Liver (tissue), 9 donors: Measurements from ENCODE around the gene LEF1. TPM values are rescaled to one million over a fixed set of nuclear protein-coding genes. Genes with fewer than 3 reads are reported as not detected.

ENCODE experiments used
- DNase-seq: peaks from one replicate; pipeline ENCODE4 v3.0.0-alpha.2; 2017; ENCODE audit warnings: low spot score
- H3K27ac ChIP-seq, 2 donors: one replicate each; pipeline ENCODE4 v1.7.0; 2013; ENCODE audit warnings: inconsistent platforms in 2 of 2, low read length in 2 of 2, control low read depth in 1 of 2, low read depth in 1 of 2, mild to moderate bottlenecking in 1 of 2
- H3K27me3 ChIP-seq, 4 donors: one replicate each; pipeline versions ENCODE4 v1.6.1 to v1.7.0; 2013; ENCODE audit warnings: low read length in 3 of 4, inconsistent platforms in 1 of 4, mild to moderate bottlenecking in 1 of 4, moderate library complexity in 1 of 4; ENCODE audit not compliant: control insufficient read depth in 4 of 4, insufficient read depth in 4 of 4
- H3K36me3 ChIP-seq, 4 donors: one replicate each; pipeline versions ENCODE4 v1.6.1 to v1.7.0; 2013; ENCODE audit warnings: low read length in 3 of 4, mild to moderate bottlenecking in 3 of 4, low read depth in 1 of 4, moderate library complexity in 1 of 4; ENCODE audit not compliant: control insufficient read depth in 4 of 4, insufficient read depth in 3 of 4
- H3K4me1 ChIP-seq, 4 donors: one replicate each; pipeline versions ENCODE4 v1.6.1 to v1.7.0; 2013; ENCODE audit warnings: low read length in 3 of 4, mild to moderate bottlenecking in 3 of 4, moderate library complexity in 1 of 4; ENCODE audit not compliant: control insufficient read depth in 4 of 4, insufficient read depth in 4 of 4
- H3K4me3 ChIP-seq, 3 donors: one replicate each; pipeline versions ENCODE4 v1.6.1 to v1.7.0; 2013; ENCODE audit warnings: low read length in 3 of 3, control low read depth in 1 of 3, low read depth in 1 of 3, mild to moderate bottlenecking in 1 of 3
- H3K9ac ChIP-seq, 2 donors: one replicate each; pipeline ENCODE4 v1.7.0; 2013; ENCODE audit warnings: low read length in 2 of 2, mild to moderate bottlenecking in 2 of 2, moderate library complexity in 2 of 2, control low read depth in 1 of 2, low read depth in 1 of 2
- H3K9me3 ChIP-seq, 4 donors: one replicate each; pipeline versions ENCODE4 v1.6.1 to v1.7.0; 2013; ENCODE audit warnings: low read length in 3 of 4; ENCODE audit not compliant: control insufficient read depth in 4 of 4
- ATF3 ChIP-seq: IDR thresholded peaks from 2 replicates; pipeline ENCODE4 v1.6.1; 2016; ENCODE audit warnings: antibody characterized with exemption
- CTCF ChIP-seq: fragments of 150-350 bp; IDR thresholded peaks from 2 replicates; pipeline ENCODE4 v1.5.1; 2017; ENCODE audit warnings: improper control_type of control experiment, low read depth, low read length; ENCODE audit not compliant: missing input control
- EGR1 ChIP-seq, 2 donors: IDR thresholded peaks; 2 replicates each; pipeline ENCODE4 v1.6.1; 2016 to 2018; ENCODE audit warnings: antibody characterized with exemption in 2 of 2, low read depth in 2 of 2
- FOXA1 ChIP-seq: IDR thresholded peaks from 2 replicates; pipeline ENCODE4 v1.6.1; 2016; ENCODE audit warnings: antibody characterized with exemption
- FOXA2 ChIP-seq: IDR thresholded peaks from 2 replicates; pipeline ENCODE4 v1.6.1; 2016; ENCODE audit warnings: antibody characterized with exemption
- GABPA ChIP-seq, 2 donors: IDR thresholded peaks in 1 of 2; conservative IDR thresholded peaks in 1 of 2; 2 replicates each; pipeline ENCODE4 v1.6.1; 2016; ENCODE audit warnings: antibody characterized with exemption in 2 of 2, mild to moderate bottlenecking in 1 of 2, moderate library complexity in 1 of 2
- HNF4G ChIP-seq: IDR thresholded peaks from 2 replicates; pipeline ENCODE4 v1.6.1; 2016; ENCODE audit warnings: antibody characterized with exemption
- JUND ChIP-seq, 2 donors: IDR thresholded peaks; 2 replicates each; pipeline ENCODE4 v1.6.1; 2016; ENCODE audit warnings: antibody characterized with exemption in 2 of 2
- NR2F2 ChIP-seq: IDR thresholded peaks from 2 replicates; pipeline ENCODE4 v1.6.1; 2016; ENCODE audit warnings: antibody characterized with exemption
- RAD21 ChIP-seq, 2 donors: IDR thresholded peaks; 2 replicates each; pipeline ENCODE4 v1.6.1; 2016; ENCODE audit warnings: antibody characterized with exemption in 2 of 2, mild to moderate bottlenecking in 2 of 2
- REST ChIP-seq: IDR thresholded peaks from 2 replicates; pipeline ENCODE4 v1.6.1; 2016; ENCODE audit warnings: antibody characterized with exemption, mild to moderate bottlenecking
- RXRA ChIP-seq, 2 donors: IDR thresholded peaks; 2 replicates each; pipeline ENCODE4 v1.6.1; 2017 to 2018; ENCODE audit warnings: antibody characterized with exemption in 2 of 2, mild to moderate bottlenecking in 1 of 2
- SP1 ChIP-seq: IDR thresholded peaks from 2 replicates; pipeline ENCODE4 v1.6.1; 2018; ENCODE audit warnings: antibody characterized with exemption, mild to moderate bottlenecking
- TAF1 ChIP-seq: conservative IDR thresholded peaks from 2 replicates; pipeline ENCODE4 v1.6.1; 2016; ENCODE audit warnings: antibody characterized with exemption, mild to moderate bottlenecking
- YY1 ChIP-seq: IDR thresholded peaks from 2 replicates; pipeline ENCODE4 v1.6.1; 2016; ENCODE audit warnings: antibody characterized with exemption, mild to moderate bottlenecking
- ZBTB33 ChIP-seq: IDR thresholded peaks from 2 replicates; pipeline ENCODE4 v1.6.1; 2016; ENCODE audit warnings: antibody characterized with exemption
- WGBS: extraction: QIAGEN DNeasy Blood & Tissue Kit; methylation state at CpG from one replicate; pipeline ENCODE4 v1.1.7; 2013; 5-methylcytosine and 5-hydroxymethylcytosine counted together
- polyA plus RNA-seq, 2 donors: library from polyadenylated mRNA; stranded (reverse) in 1 of 2; unstranded in 1 of 2; fragments of 200-250 nt in 1 of 2; fragments of >200 nt in 1 of 2; fragmentation: Nextera tagmentation in 1 of 2; extraction: Ambion mirVana in 1 of 2; gene quantifications; one replicate each; pipeline versions ENCODE4 v1.2.1 to v1.2.3, GENCODE V29; 2013 to 2015
- total RNA-seq, 2 donors: library from RNA; depleted of rRNA; stranded (reverse); fragments of >200 nt; gene quantifications; one replicate each; pipeline ENCODE4 v1.2.3, GENCODE V29; 2014
- donor health status: healthy.
- donor health status: healthy.
- donor health status: healthy.
- donor health status: healthy.
- donor health status: healthy.

LEF1 gene
- total and polyA plus RNA-seq, 4 donors, result 0.22 to 6.4 (median 0.46) TPM

GRCh38 chr4:108135549-108136209, 33.1 kb downstream of the LEF1 start (continued):
- TF ChIP-seq RXRA (IDR thresholded peaks at IDR 0.05), result no peak
- no peak for TF ChIP-seq GABPA (IDR thresholded peaks at IDR 0.05 in 1 of 2, conservative IDR thresholded peaks at IDR 0.05 in 1 of 2)
- no peak for TF ChIP-seq REST

- H3K9me3 ChIP-seq, result peaks cover 0 to 2% (median 0%) of the 10 kb centered on the region in 4 donors
- TF ChIP-seq RXRA (IDR thresholded peaks at IDR 0.05) (no peak), FOXA2 (no peak), ZBTB33 (no peak), TAF1 (no peak), SP1 (no peak), FOXA1 (no peak), HNF4G (no peak), NR2F2 (no peak), JUND (IDR thresholded peaks at IDR 0.05) (no peak), CTCF (no peak)
- H3K9ac ChIP-seq, result no peak overlapping the region
- H3K36me3 ChIP-seq, result no peaks in the 10 kb centered on the region
- 88% methylated on average over 4 of the region's 4 CpGs for WGBS
- H3K27ac ChIP-seq, result no peak overlapping the region
- H3K27me3 ChIP-seq, result peaks cover 0 to 7% (median 0%) of the 10 kb centered on the region in 4 donors
- DNase-seq, result no peak
- no peak overlapping the region for H3K4me3 ChIP-seq
- no peaks in the 10 kb centered on the region for H3K4me1 ChIP-seq
These were observed 37.8 kb downstream of the LEF1 start for GRCh38 chr4:108130955-108131354.

- H3K4me1 ChIP-seq, result no peaks in the 10 kb centered on the region
- H3K36me3 ChIP-seq, result no peaks in the 10 kb centered on the region
- no peak overlapping the region for H3K9ac ChIP-seq
- no peak overlapping the region for H3K4me3 ChIP-seq
- no peaks in the 10 kb centered on the region for H3K9me3 ChIP-seq
- DNase-seq, result no peak
- no peak overlapping the region for H3K27ac ChIP-seq
- H3K27me3 ChIP-seq, result peaks cover 0 to 4% (median 0%) of the 10 kb centered on the region in 4 donors
- no peak for TF ChIP-seq RXRA (IDR thresholded peaks at IDR 0.05)
- TF ChIP-seq FOXA1, result no peak
- TF ChIP-seq HNF4G, result no peak
- TF ChIP-seq NR2F2, result no peak
- TF ChIP-seq REST, result no peak
- TF ChIP-seq ZBTB33, result no peak
- no peak for TF ChIP-seq ATF3
- TF ChIP-seq RAD21 (IDR thresholded peaks at IDR 0.05), result no peak
- TF ChIP-seq GABPA (IDR thresholded peaks at IDR 0.05 in 1 of 2, conservative IDR thresholded peaks at IDR 0.05 in 1 of 2), result no peak
- TF ChIP-seq YY1, result no peak
- no peak for TF ChIP-seq TAF1
- TF ChIP-seq EGR1 (IDR thresholded peaks at IDR 0.05; ENCODE audit: low read depth in 2 of 2), result no peak
These were observed 39.5 kb downstream of the LEF1 start for GRCh38 chr4:108129196-108129595.
